ENCODE measurements around the gene STRN4. TPM values are rescaled to one million over a fixed set of nuclear protein-coding genes. Genes with fewer than 3 reads are reported as not detected.
A peak's percentile ranks its signal among the peaks of the same experiment; 100 is the strongest.

Gene STRN4
- total RNA-seq, 1 experiment from 2014 or later, result 151 TPM

GRCh38 chr19:46786236-46787039 is 40.2 kb upstream of the STRN4 start:
- peaks cover 45% of the 10 kb centered on the region for H3K4me1 Mint-ChIP-seq (ENCODE audit: low read depth, unreplicated experiment)
- CTCF ChIA-PET, result interaction anchor here (0.5 to 1.0 kb wide), 4 partner anchors 9 to 73 kb away, joined by 3 to 5 read pairs (median 4); no protein-coding TSS in a partner anchor
- no peak for TF ChIP-seq CTCF (IDR thresholded peaks at IDR 0.05; ENCODE audit: unreplicated experiment)
- DNase-seq, result peak; percentile 69
- H3K36me3 Mint-ChIP-seq (ENCODE audit: insufficient read depth, unreplicated experiment), result peaks cover 87% of the 10 kb centered on the region
- H3K27ac Mint-ChIP-seq (ENCODE audit: unreplicated experiment), result peak overlapping the region; percentile 83
- H3K9me3 Mint-ChIP-seq (ENCODE audit: low read depth, unreplicated experiment), result no peaks in the 10 kb centered on the region
- peak overlapping the region; percentile 82 for H3K4me3 Mint-ChIP-seq (ENCODE audit: low read depth, unreplicated experiment)
- H3K27me3 Mint-ChIP-seq (ENCODE audit: unreplicated experiment), result no peaks in the 10 kb centered on the region
- BruUV-seq (replicated peaks), result no TSS peak
- intact Hi-C loops (cut with micrococcal nuclease; ENCODE audit: unreplicated experiment), result no loop called here

- H3K4me1 Mint-ChIP-seq (ENCODE audit: low read depth, unreplicated experiment), result peaks cover 49% of the 10 kb centered on the region
- peak overlapping the region; percentile 82 for H3K4me3 Mint-ChIP-seq (ENCODE audit: low read depth, unreplicated experiment)
- intact Hi-C loops (cut with micrococcal nuclease; ENCODE audit: unreplicated experiment), result no loop called here
- H3K9me3 Mint-ChIP-seq (ENCODE audit: low read depth, unreplicated experiment), result no peaks in the 10 kb centered on the region
- no TSS peak for BruUV-seq (replicated peaks)
- no peak for DNase-seq
- CTCF ChIA-PET, result interaction anchor here (0.5 to 0.7 kb wide), 3 partner anchors 8 to 73 kb away, joined by 3 to 5 read pairs (median 4); partner anchors contain the start of gene FKRP
- H3K27me3 Mint-ChIP-seq (ENCODE audit: unreplicated experiment), result no peaks in the 10 kb centered on the region
- H3K27ac Mint-ChIP-seq (ENCODE audit: unreplicated experiment), result peak overlapping the region; percentile 83
- no peak for TF ChIP-seq CTCF (IDR thresholded peaks at IDR 0.05; ENCODE audit: unreplicated experiment)
- peaks cover 92% of the 10 kb centered on the region for H3K36me3 Mint-ChIP-seq (ENCODE audit: insufficient read depth, unreplicated experiment)
Measured at GRCh38 chr19:46785980-46786235, 39.7 kb upstream of the STRN4 start.

- H3K4me3 Mint-ChIP-seq (ENCODE audit: low read depth, unreplicated experiment), result peak overlapping the region; percentile 82
- intact Hi-C loops (cut with micrococcal nuclease; ENCODE audit: unreplicated experiment), result no loop called here
- CTCF ChIA-PET, result interaction anchor here (0.5 to 1.7 kb wide), 14 partner anchors 7 to 1719 kb away, joined by 3 to 15 read pairs (median 4); partner anchors contain the start of gene FKRP
- TF ChIP-seq CTCF (IDR thresholded peaks at IDR 0.05; ENCODE audit: unreplicated experiment), result no peak
- peaks cover 49% of the 10 kb centered on the region for H3K4me1 Mint-ChIP-seq (ENCODE audit: low read depth, unreplicated experiment)
- peak overlapping the region; percentile 83 for H3K27ac Mint-ChIP-seq (ENCODE audit: unreplicated experiment)
- BruUV-seq (replicated peaks), result no TSS peak
- peaks cover 94% of the 10 kb centered on the region for H3K36me3 Mint-ChIP-seq (ENCODE audit: insufficient read depth, unreplicated experiment)
- H3K27me3 Mint-ChIP-seq (ENCODE audit: unreplicated experiment), result no peaks in the 10 kb centered on the region
- DNase-seq, result peak; percentile 22
- no peaks in the 10 kb centered on the region for H3K9me3 Mint-ChIP-seq (ENCODE audit: low read depth, unreplicated experiment)
Measured at GRCh38 chr19:46785054-46785979, 39.1 kb upstream of the STRN4 start.

GRCh38 chr19:46784262-46785053 is 38.2 kb upstream of the STRN4 start:
- Mint-ChIP-seq H3K4me1 (ENCODE audit: low read depth, unreplicated experiment) (peaks cover 49% of the 10 kb centered on the region), H3K9me3 (ENCODE audit: low read depth, unreplicated experiment) (no peaks in the 10 kb centered on the region), H3K4me3 (ENCODE audit: low read depth, unreplicated experiment) (peak overlapping the region; percentile 82), H3K27me3 (ENCODE audit: unreplicated experiment) (no peaks in the 10 kb centered on the region), H3K27ac (ENCODE audit: unreplicated experiment) (peak overlapping the region; percentile 83), H3K36me3 (ENCODE audit: insufficient read depth, unreplicated experiment) (peaks cover 96% of the 10 kb centered on the region)
- CTCF ChIA-PET, result interaction anchor here (0.6 to 1.7 kb wide), 12 partner anchors 9 to 106 kb away, joined by 3 to 15 read pairs (median 5); no protein-coding TSS in a partner anchor
- no TSS peak for BruUV-seq (replicated peaks)
- TF ChIP-seq CTCF (IDR thresholded peaks at IDR 0.05; ENCODE audit: unreplicated experiment), result peak; percentile 52
- intact Hi-C loops (cut with micrococcal nuclease; ENCODE audit: unreplicated experiment), result no loop called here
- peak; percentile 94 for DNase-seq
